SK-N-SH (cell line): Measurements from ENCODE around the gene ANXA9. TPM values are rescaled to one million over a fixed set of nuclear protein-coding genes. Genes with fewer than 3 reads are reported as not detected.

ENCODE experiments used
- CTCF ChIA-PET: fragments of 300-600, 350-600 bp; formaldehyde crosslinking; extraction: SDS; loops from one replicate; lab custom pipeline; 2021; lab: Yijun Ruan, JAX
- POLR2A ChIA-PET: fragments of 350-600 bp; sonication (Branson Sonifier 250); formaldehyde crosslinking; extraction: SDS; loops from one replicate; lab custom pipeline; 2020; ENCODE audit warnings: antibody characterized with exemption, inconsistent platforms; lab: Yijun Ruan, JAX
- DNase-seq: peaks from one replicate; pipeline ENCODE4 v3.0.0; 2012
- H2AFZ ChIP-seq: fragments of 200-600 bp; sonication (generic); 2 replicates; pipeline ENCODE4 v1.8.1; 2016; ENCODE audit warnings: antibody characterized with exemption, mild to moderate bottlenecking, low read depth
- H3F3A ChIP-seq: fragments of 200-600 bp; sonication (generic); replicated peaks from 2 replicates; pipeline ENCODE3; 2016; ENCODE audit warnings: antibody characterized with exemption, mild to moderate bottlenecking; ENCODE audit not compliant: insufficient read depth
- H3K27ac ChIP-seq, 2 experiments: fragments of 200-500 bp in 1 of 2; fragments of 200-600 bp in 1 of 2; sonication (Bioruptor generic) in 1 of 2; sonication (generic), shearing (Covaris generic) in 1 of 2; 2 replicates each; pipeline versions ENCODE4 v1.5.1 to v1.6.1; 2014 to 2016; ENCODE audit warnings: low read depth in 2 of 2, inconsistent platforms in 1 of 2, low read length in 1 of 2, mild to moderate bottlenecking in 1 of 2, mixed read lengths in 1 of 2
- H3K27me3 ChIP-seq: fragments of 200-600 bp; sonication (generic), shearing (Covaris generic); 2 replicates; pipeline ENCODE4 v1.6.1; 2016; ENCODE audit warnings: mixed run types; ENCODE audit not compliant: insufficient read depth
- H3K36me3 ChIP-seq, 2 experiments: fragments of 200-500 bp in 1 of 2; fragments of 200-600 bp in 1 of 2; sonication (Bioruptor generic) in 1 of 2; sonication (generic) in 1 of 2; replicated peaks in 1 of 2; 2 replicates each; pipeline versions ENCODE3 to v1.5.1; 2014 to 2016; ENCODE audit warnings: low read length in 1 of 2, mild to moderate bottlenecking in 1 of 2; ENCODE audit not compliant: insufficient read depth in 2 of 2, control insufficient read depth in 1 of 2
- H3K4me1 ChIP-seq, 2 experiments: fragments of 200-500 bp in 1 of 2; fragments of 200-600 bp in 1 of 2; sonication (Bioruptor generic) in 1 of 2; sonication (generic), shearing (Covaris generic) in 1 of 2; 2 replicates each; pipeline versions ENCODE4 v1.5.1 to v1.6.1; 2014 to 2016; ENCODE audit warnings: low read depth in 1 of 2, low read length in 1 of 2, mixed run types in 1 of 2; ENCODE audit not compliant: insufficient read depth in 2 of 2, control insufficient read depth in 1 of 2
- H3K4me2 ChIP-seq: fragments of 200-600 bp; sonication (generic), shearing (Covaris generic); 2 replicates; pipeline ENCODE4 v1.6.1; 2017; ENCODE audit warnings: mixed run types
- H3K4me3 ChIP-seq, 2 experiments: fragments of 200-500 bp in 1 of 2; fragments of 200-600 bp in 1 of 2; sonication (Bioruptor generic) in 1 of 2; sonication (generic), shearing (Covaris generic) in 1 of 2; 2 replicates each; pipeline versions ENCODE4 v1.5.1 to v1.8.1; 2014 to 2016; ENCODE audit warnings: low read depth in 2 of 2, inconsistent platforms in 1 of 2, low read length in 1 of 2, mild to moderate bottlenecking in 1 of 2, mixed read lengths in 1 of 2, moderate library complexity in 1 of 2
- H3K79me2 ChIP-seq: fragments of 200-600 bp; sonication (generic); 2 replicates; pipeline ENCODE4 v1.8.1; 2017; ENCODE audit warnings: mild to moderate bottlenecking; ENCODE audit not compliant: insufficient read depth
- H3K9ac ChIP-seq: fragments of 200-600 bp; sonication (generic); 2 replicates; pipeline ENCODE4 v1.6.1; 2017; ENCODE audit warnings: mixed run types
- H3K9me2 ChIP-seq: fragments of 200-600 bp; sonication (generic); 2 replicates; pipeline ENCODE4 v1.6.1; 2017; ENCODE audit warnings: mixed run types
- H3K9me3 ChIP-seq: fragments of 200-600 bp; sonication (generic); 2 replicates; pipeline ENCODE4 v1.6.1; 2017; ENCODE audit warnings: mixed run types, mild to moderate bottlenecking, moderate library complexity
- H4K20me1 ChIP-seq: fragments of 200-600 bp; sonication (generic); 2 replicates; pipeline ENCODE4 v1.6.1; 2017; ENCODE audit warnings: mild to moderate bottlenecking, mixed run types; ENCODE audit not compliant: insufficient read depth
- EP300 ChIP-seq, 2 experiments: IDR thresholded peaks; 2 replicates each; pipeline versions ENCODE4 v1.4.0 to v1.6.1; 2012; ENCODE audit warnings: borderline replicate concordance in 1 of 2, low read depth in 1 of 2, low read length in 1 of 2
- FOSL2 ChIP-seq: IDR thresholded peaks from 2 replicates; pipeline ENCODE4 v1.4.0; 2012; ENCODE audit warnings: low read depth, mild to moderate bottlenecking, moderate library complexity, borderline replicate concordance
- FOXM1 ChIP-seq: IDR thresholded peaks from 2 replicates; pipeline ENCODE4 v1.4.0; 2012; ENCODE audit warnings: low read depth, mild to moderate bottlenecking
- GABPA ChIP-seq: IDR thresholded peaks from 2 replicates; pipeline ENCODE4 v1.4.0; 2012; ENCODE audit warnings: low read depth, mild to moderate bottlenecking
- MXI1 ChIP-seq: IDR thresholded peaks from 2 replicates; pipeline ENCODE4 v1.6.1; 2012; ENCODE audit warnings: mild to moderate bottlenecking, low read depth, low read length, improper control_type of control experiment
- NRF1 ChIP-seq: IDR thresholded peaks from 2 replicates; pipeline ENCODE4 v1.6.1; 2012; ENCODE audit warnings: low read depth, mild to moderate bottlenecking, low read length
- SIN3A ChIP-seq: IDR thresholded peaks from 2 replicates; pipeline ENCODE4 v1.6.1; 2012; ENCODE audit warnings: low read depth, mild to moderate bottlenecking, low read length, moderate library complexity, borderline replicate concordance
- TAF1 ChIP-seq: IDR thresholded peaks from 2 replicates; pipeline ENCODE4 v1.6.1; 2012; ENCODE audit warnings: low read depth, mild to moderate bottlenecking, low read length, moderate library complexity, borderline replicate concordance
- TCF12 ChIP-seq: IDR thresholded peaks from 2 replicates; pipeline ENCODE4 v1.4.0; 2012
- TEAD4 ChIP-seq: IDR thresholded peaks from 2 replicates; pipeline ENCODE4 v1.4.0; 2012; ENCODE audit warnings: mild to moderate bottlenecking, borderline replicate concordance; ENCODE audit not compliant: insufficient read depth
- USF2 ChIP-seq: fragments of 150-350 bp; IDR thresholded peaks from 2 replicates; pipeline ENCODE4 v1.6.1; 2017; ENCODE audit warnings: antibody characterized with exemption, low read length, low read depth, borderline replicate concordance
- YY1 ChIP-seq: IDR thresholded peaks from 2 replicates; pipeline ENCODE4 v1.4.0; 2012; ENCODE audit warnings: low read depth, mild to moderate bottlenecking
- ZBTB33 ChIP-seq: IDR thresholded peaks from 2 replicates; pipeline ENCODE4 v1.4.0; 2012; ENCODE audit warnings: low read depth, borderline replicate concordance
- WGBS: methylation state at CpG from one replicate; pipeline ENCODE4 v1.1.6; 2017; ENCODE audit warnings: low lambda C conversion rate; 5-methylcytosine and 5-hydroxymethylcytosine counted together
- polyA plus RNA-seq, 3 experiments: library from polyadenylated mRNA; depleted of rRNA; stranded (reverse); fragments of >200 nt; gene quantifications; 2 replicates each; pipeline ENCODE4 v1.2.3, GENCODE V29; 2012
- TF ChIP-seq, protein P1 (sequence below): IDR thresholded peaks from 2 replicates; pipeline ENCODE4 v1.6.1; 2012; ENCODE audit warnings: mild to moderate bottlenecking, low read depth, low read length, moderate library complexity

ANXA9 gene
- polyA plus RNA-seq, 1 of the 3 experiments (the other 2 are of a cell fraction), result 0.07 TPM

GRCh38 chr1:151036356-151036755 lies 54.3 kb downstream of the ANXA9 start, which contains the start of gene BNIPL (continued):
- TF ChIP-seq, protein P1, sequence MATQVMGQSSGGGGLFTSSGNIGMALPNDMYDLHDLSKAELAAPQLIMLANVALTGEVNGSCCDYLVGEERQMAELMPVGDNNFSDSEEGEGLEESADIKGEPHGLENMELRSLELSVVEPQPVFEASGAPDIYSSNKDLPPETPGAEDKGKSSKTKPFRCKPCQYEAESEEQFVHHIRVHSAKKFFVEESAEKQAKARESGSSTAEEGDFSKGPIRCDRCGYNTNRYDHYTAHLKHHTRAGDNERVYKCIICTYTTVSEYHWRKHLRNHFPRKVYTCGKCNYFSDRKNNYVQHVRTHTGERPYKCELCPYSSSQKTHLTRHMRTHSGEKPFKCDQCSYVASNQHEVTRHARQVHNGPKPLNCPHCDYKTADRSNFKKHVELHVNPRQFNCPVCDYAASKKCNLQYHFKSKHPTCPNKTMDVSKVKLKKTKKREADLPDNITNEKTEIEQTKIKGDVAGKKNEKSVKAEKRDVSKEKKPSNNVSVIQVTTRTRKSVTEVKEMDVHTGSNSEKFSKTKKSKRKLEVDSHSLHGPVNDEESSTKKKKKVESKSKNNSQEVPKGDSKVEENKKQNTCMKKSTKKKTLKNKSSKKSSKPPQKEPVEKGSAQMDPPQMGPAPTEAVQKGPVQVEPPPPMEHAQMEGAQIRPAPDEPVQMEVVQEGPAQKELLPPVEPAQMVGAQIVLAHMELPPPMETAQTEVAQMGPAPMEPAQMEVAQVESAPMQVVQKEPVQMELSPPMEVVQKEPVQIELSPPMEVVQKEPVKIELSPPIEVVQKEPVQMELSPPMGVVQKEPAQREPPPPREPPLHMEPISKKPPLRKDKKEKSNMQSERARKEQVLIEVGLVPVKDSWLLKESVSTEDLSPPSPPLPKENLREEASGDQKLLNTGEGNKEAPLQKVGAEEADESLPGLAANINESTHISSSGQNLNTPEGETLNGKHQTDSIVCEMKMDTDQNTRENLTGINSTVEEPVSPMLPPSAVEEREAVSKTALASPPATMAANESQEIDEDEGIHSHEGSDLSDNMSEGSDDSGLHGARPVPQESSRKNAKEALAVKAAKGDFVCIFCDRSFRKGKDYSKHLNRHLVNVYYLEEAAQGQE, result no peak
- TF ChIP-seq GABPA (no peak), SIN3A (no peak), FOXM1 (no peak), TAF1 (no peak), USF2 (no peak), NRF1 (no peak), FOSL2 (no peak)
- TF ChIP-seq, all 33 proteins: peak for 0

GRCh38 chr1:151037032-151037431 lies 54.9 kb downstream of the ANXA9 start:
- ChIA-PET POLR2A (no interaction called here), CTCF (interaction anchor here (0.9 to 2.1 kb wide), 3 partner anchors 11 to 118 kb away, joined by 4 to 10 read pairs (median 9); partner anchors contain the start of gene C1orf56)
- Histone ChIP-seq H3K4me3 (no peak overlapping the region), H3K4me2 (no peak overlapping the region), H3K36me3 (peaks cover 5 to 20% of the 10 kb centered on the region in 2 experiments), H3K4me1 (no peaks in the 10 kb centered on the region), H3F3A (no peaks in the 10 kb centered on the region), H3K27ac (no peak overlapping the region), H3K9me2 (no peaks in the 10 kb centered on the region), H3K79me2 (no peaks in the 10 kb centered on the region), H3K27me3 (no peaks in the 10 kb centered on the region), H3K9ac (no peak overlapping the region), H4K20me1 (no peaks in the 10 kb centered on the region), H2AFZ (no peak overlapping the region), H3K9me3 (no peaks in the 10 kb centered on the region)
- 83% methylated on average over 6 of the region's 6 CpGs for WGBS
- DNase-seq, result no peak
- TF ChIP-seq MXI1, result no peak
- TF ChIP-seq ZBTB33, result no peak
- TF ChIP-seq EP300 (IDR thresholded peaks at IDR 0.05; ENCODE audit: borderline replicate concordance in 1 of 2, low read depth in 1 of 2, low read length in 1 of 2), result no peak
- no peak for TF ChIP-seq YY1
- TF ChIP-seq FOSL2, result no peak
- TF ChIP-seq TCF12, result no peak
- no peak for TF ChIP-seq NRF1
- TF ChIP-seq TEAD4, result no peak
